Measurements from ENCODE around the gene ZNF678. TPM values are rescaled to one million over a fixed set of nuclear protein-coding genes. Genes with fewer than 3 reads are reported as not detected.

The ZNF678 gene
- polyA plus RNA-seq, 1 of the 3 experiments (the other 2 are of a cell fraction) = 1.3 TPM

DNA sequence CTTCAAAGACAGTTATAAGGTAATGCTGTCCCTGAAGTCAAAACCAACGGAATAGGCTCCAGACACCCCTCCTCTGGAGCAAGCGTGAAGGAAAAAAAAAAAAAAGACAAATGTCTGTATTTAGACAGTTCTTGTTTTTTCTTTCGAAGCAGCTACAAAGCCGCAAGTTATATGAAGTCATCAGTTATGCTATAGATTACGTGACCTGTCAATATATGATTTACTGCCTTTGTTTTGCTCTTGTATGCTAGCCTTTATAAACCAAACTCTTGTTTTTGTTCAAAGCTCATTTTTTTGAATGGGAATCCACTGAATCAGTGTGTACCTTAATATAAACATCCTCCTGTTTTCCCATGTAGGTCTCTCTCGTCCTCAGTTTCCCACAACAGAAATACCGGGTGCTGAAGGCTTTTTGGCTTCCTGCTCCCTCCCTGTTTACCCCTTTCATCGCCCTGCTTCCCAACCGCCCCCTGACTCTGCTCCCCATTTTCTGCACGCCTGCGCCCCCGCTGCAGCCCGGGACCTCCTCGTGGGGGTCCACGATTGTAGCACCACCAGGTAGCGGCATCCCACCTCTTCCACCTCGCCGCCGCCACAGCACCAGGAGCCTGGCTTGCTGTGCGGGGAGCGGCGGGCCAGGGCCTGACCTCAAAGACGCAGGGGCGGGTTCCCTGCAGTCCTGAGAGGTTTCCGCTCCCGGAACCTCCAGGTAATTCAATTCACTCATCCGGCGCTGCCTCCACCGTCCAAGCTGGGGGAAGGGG is 5.2 kb upstream of the ZNF678 start:
- H2AFZ ChIP-seq (ENCODE audit: low read depth) = no peak overlapping the region
- TF ChIP-seq, protein P1, sequence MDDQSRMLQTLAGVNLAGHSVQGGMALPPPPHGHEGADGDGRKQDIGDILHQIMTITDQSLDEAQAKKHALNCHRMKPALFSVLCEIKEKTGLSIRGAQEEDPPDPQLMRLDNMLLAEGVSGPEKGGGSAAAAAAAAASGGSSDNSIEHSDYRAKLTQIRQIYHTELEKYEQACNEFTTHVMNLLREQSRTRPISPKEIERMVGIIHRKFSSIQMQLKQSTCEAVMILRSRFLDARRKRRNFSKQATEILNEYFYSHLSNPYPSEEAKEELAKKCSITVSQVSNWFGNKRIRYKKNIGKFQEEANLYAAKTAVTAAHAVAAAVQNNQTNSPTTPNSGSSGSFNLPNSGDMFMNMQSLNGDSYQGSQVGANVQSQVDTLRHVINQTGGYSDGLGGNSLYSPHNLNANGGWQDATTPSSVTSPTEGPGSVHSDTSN (IDR thresholded peaks at IDR 0.05) = no peak
- no peak for TF ChIP-seq RAD21 (IDR thresholded peaks at IDR 0.05; ENCODE audit: low read length)
- no peak for TF ChIP-seq MEF2A (IDR thresholded peaks at IDR 0.05; ENCODE audit: borderline replicate concordance, low read depth)
- TF ChIP-seq EZH2phosphoT487 (IDR thresholded peaks at IDR 0.05; ENCODE audit: borderline replicate concordance, low read depth) = no peak
- TF ChIP-seq ELF1 (IDR thresholded peaks at IDR 0.05) = no peak
- TF ChIP-seq, protein P2, sequence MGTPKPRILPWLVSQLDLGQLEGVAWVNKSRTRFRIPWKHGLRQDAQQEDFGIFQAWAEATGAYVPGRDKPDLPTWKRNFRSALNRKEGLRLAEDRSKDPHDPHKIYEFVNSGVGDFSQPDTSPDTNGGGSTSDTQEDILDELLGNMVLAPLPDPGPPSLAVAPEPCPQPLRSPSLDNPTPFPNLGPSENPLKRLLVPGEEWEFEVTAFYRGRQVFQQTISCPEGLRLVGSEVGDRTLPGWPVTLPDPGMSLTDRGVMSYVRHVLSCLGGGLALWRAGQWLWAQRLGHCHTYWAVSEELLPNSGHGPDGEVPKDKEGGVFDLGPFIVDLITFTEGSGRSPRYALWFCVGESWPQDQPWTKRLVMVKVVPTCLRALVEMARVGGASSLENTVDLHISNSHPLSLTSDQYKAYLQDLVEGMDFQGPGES (IDR thresholded peaks at IDR 0.05; ENCODE audit: low read depth, low read length) = no peak
- no peak for TF ChIP-seq SIN3A (IDR thresholded peaks at IDR 0.05; ENCODE audit: borderline replicate concordance, low read depth, low read length)
- TF ChIP-seq, protein P3, sequence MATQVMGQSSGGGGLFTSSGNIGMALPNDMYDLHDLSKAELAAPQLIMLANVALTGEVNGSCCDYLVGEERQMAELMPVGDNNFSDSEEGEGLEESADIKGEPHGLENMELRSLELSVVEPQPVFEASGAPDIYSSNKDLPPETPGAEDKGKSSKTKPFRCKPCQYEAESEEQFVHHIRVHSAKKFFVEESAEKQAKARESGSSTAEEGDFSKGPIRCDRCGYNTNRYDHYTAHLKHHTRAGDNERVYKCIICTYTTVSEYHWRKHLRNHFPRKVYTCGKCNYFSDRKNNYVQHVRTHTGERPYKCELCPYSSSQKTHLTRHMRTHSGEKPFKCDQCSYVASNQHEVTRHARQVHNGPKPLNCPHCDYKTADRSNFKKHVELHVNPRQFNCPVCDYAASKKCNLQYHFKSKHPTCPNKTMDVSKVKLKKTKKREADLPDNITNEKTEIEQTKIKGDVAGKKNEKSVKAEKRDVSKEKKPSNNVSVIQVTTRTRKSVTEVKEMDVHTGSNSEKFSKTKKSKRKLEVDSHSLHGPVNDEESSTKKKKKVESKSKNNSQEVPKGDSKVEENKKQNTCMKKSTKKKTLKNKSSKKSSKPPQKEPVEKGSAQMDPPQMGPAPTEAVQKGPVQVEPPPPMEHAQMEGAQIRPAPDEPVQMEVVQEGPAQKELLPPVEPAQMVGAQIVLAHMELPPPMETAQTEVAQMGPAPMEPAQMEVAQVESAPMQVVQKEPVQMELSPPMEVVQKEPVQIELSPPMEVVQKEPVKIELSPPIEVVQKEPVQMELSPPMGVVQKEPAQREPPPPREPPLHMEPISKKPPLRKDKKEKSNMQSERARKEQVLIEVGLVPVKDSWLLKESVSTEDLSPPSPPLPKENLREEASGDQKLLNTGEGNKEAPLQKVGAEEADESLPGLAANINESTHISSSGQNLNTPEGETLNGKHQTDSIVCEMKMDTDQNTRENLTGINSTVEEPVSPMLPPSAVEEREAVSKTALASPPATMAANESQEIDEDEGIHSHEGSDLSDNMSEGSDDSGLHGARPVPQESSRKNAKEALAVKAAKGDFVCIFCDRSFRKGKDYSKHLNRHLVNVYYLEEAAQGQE (IDR thresholded peaks at IDR 0.05; ENCODE audit: low read depth, low read length) = no peak
- TF ChIP-seq POLR2AphosphoS5 (IDR thresholded peaks at IDR 0.05; ENCODE audit: low read depth, low read length) = no peak
- TF ChIP-seq, protein P4, sequence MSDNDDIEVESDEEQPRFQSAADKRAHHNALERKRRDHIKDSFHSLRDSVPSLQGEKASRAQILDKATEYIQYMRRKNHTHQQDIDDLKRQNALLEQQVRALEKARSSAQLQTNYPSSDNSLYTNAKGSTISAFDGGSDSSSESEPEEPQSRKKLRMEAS (IDR thresholded peaks at IDR 0.05; ENCODE audit: low read depth) = no peak
- TF ChIP-seq JUND (IDR thresholded peaks at IDR 0.05) = no peak
- no peak for TF ChIP-seq RXRA (IDR thresholded peaks at IDR 0.05; ENCODE audit: borderline replicate concordance, low read depth)
- no peak for TF ChIP-seq RFX5 (IDR thresholded peaks at IDR 0.05; ENCODE audit: low read length)
- TF ChIP-seq FOXJ3 (CRISPR knock-in tag; IDR thresholded peaks at IDR 0.05) = no peak
- TF ChIP-seq, protein P5, sequence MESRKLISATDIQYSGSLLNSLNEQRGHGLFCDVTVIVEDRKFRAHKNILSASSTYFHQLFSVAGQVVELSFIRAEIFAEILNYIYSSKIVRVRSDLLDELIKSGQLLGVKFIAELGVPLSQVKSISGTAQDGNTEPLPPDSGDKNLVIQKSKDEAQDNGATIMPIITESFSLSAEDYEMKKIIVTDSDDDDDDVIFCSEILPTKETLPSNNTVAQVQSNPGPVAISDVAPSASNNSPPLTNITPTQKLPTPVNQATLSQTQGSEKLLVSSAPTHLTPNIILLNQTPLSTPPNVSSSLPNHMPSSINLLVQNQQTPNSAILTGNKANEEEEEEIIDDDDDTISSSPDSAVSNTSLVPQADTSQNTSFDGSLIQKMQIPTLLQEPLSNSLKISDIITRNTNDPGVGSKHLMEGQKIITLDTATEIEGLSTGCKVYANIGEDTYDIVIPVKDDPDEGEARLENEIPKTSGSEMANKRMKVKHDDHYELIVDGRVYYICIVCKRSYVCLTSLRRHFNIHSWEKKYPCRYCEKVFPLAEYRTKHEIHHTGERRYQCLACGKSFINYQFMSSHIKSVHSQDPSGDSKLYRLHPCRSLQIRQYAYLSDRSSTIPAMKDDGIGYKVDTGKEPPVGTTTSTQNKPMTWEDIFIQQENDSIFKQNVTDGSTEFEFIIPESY (IDR thresholded peaks at IDR 0.05; ENCODE audit: borderline replicate concordance, low read depth) = no peak
- TF ChIP-seq, protein P6, sequence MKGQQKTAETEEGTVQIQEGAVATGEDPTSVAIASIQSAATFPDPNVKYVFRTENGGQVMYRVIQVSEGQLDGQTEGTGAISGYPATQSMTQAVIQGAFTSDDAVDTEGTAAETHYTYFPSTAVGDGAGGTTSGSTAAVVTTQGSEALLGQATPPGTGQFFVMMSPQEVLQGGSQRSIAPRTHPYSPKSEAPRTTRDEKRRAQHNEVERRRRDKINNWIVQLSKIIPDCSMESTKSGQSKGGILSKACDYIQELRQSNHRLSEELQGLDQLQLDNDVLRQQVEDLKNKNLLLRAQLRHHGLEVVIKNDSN (IDR thresholded peaks at IDR 0.05; ENCODE audit: borderline replicate concordance, low read depth) = no peak
- no peak for TF ChIP-seq YY1 (IDR thresholded peaks at IDR 0.05; ENCODE audit: low read depth)
- no peak for TF ChIP-seq GATA2 (CRISPR knock-in tag; IDR thresholded peaks at IDR 0.05)
- no peak for TF ChIP-seq GABPA (IDR thresholded peaks at IDR 0.05; ENCODE audit: low read depth)
- no peak overlapping the region for H3K4me2 ChIP-seq
- no peak overlapping the region for H3K4me3 ChIP-seq (ENCODE audit: low read depth in 2 of 2, low read length in 1 of 2)
- no peak for DNase-seq
- WGBS (ENCODE audit: low lambda C conversion rate) = 73% methylated on average over 25 of the region's 29 CpGs
- no peak overlapping the region for H3K27ac ChIP-seq (ENCODE audit: low read depth in 2 of 2, low read length in 1 of 2)
- H3K9me2 ChIP-seq = no peaks in the 10 kb centered on the region
- no peaks in the 10 kb centered on the region for H3K79me2 ChIP-seq (ENCODE audit: insufficient read depth)
- no peaks in the 10 kb centered on the region for H3K9me3 ChIP-seq
- H3K9ac ChIP-seq = no peak overlapping the region
- no peaks in the 10 kb centered on the region for H3K36me3 ChIP-seq (replicated peaks in 1 of 2; ENCODE audit: control insufficient read depth in 1 of 2, insufficient read depth in 2 of 2, low read length in 1 of 2)
- POLR2A ChIA-PET = no interaction called here
- H3K27me3 ChIP-seq (ENCODE audit: insufficient read depth) = no peaks in the 10 kb centered on the region
- peaks cover 3% of the 10 kb centered on the region for H3F3A ChIP-seq (replicated peaks; ENCODE audit: insufficient read depth)
- CTCF ChIA-PET = interaction anchor here (1.9 kb wide), 1 partner anchor 17 kb away, joined by 5 read pairs; no protein-coding TSS in a partner anchor
- peaks cover 0 to 3% of the 10 kb centered on the region in 2 experiments; a peak in 1 of 4 replicates for H3K4me1 ChIP-seq (ENCODE audit: control insufficient read depth in 1 of 2, insufficient read depth in 2 of 2, low read depth in 1 of 2, low read length in 1 of 2)
- no peaks in the 10 kb centered on the region for H4K20me1 ChIP-seq (ENCODE audit: insufficient read depth)

Data from SK-N-SH (cell line).